HepG2 (cell line): ENCODE measurements around the gene C1QTNF6. TPM values are rescaled to one million over a fixed set of nuclear protein-coding genes. Genes with fewer than 3 reads are reported as not detected.

Experiments used
- BCLAF1 ChIP-seq: fragments of 450-650 bp; IDR thresholded peaks from 2 replicates; pipeline ENCODE4 v1.6.1; 2017; ENCODE audit warnings: mild to moderate bottlenecking
- SNAPC4 ChIP-seq: sonication (generic); formaldehyde crosslinking; IDR thresholded peaks from 2 replicates; pipeline ENCODE4 v1.4.0; 2020; ENCODE audit warnings: mild to moderate bottlenecking, missing genetic modification reagents
- U2AF1 ChIP-seq: fragments of 200-400 bp; formaldehyde crosslinking; optimal IDR thresholded peaks from 2 replicates; pipeline ENCODE3; 2017; ENCODE audit warnings: mild to moderate bottlenecking, low read depth, low read length
- ZNF691 ChIP-seq: sonication (generic); formaldehyde crosslinking; IDR thresholded peaks from 2 replicates; pipeline ENCODE4 v1.4.0; 2020; ENCODE audit warnings: missing genetic modification reagents, low read depth, mild to moderate bottlenecking, borderline replicate concordance
- polyA plus RNA-seq, 8 experiments: library from polyadenylated mRNA; depleted of rRNA in 3 of 8; stranded (reverse) in 7 of 8; unstranded in 1 of 8; fragments of >200 nt; fragmentation: Illumina TruSeq in 4 of 8; extraction: Trizol in 4 of 8; gene quantifications; 2 replicates each; pipeline versions ENCODE4 v1.2.1 to v1.2.3, GENCODE V29; 2011 to 2016; ENCODE audit warnings: low read depth in 4 of 8, missing spikeins in 1 of 8, mixed read lengths in 1 of 8; ENCODE audit not compliant: insufficient read depth in 1 of 8
- total RNA-seq, 5 experiments: library from RNA; depleted of rRNA; stranded (reverse); fragments of >200 nt; fragmentation: Illumina TruSeq; extraction: Trizol; gene quantifications; 2 replicates each; pipeline ENCODE4 v1.2.3, GENCODE V29; 2016; ENCODE audit warnings: low read depth in 1 of 5

C1QTNF6 gene
- total and polyA plus RNA-seq, 2 of the 13 experiments (the other 11 are each of a cell fraction or from before 2014, with no cell fraction given) = 2.7 to 6.9 TPM

- TF ChIP-seq SNAPC4 (CRISPR knock-in tag) (no peak), U2AF1 (no peak), ZNF691 (CRISPR knock-in tag) (no peak), BCLAF1 (no peak)
Measured at GRCh38 chr22:37169406-37169805, 18.6 kb downstream of the C1QTNF6 start (continued).
